ENCODE data around the gene PLOD3.

Gene PLOD3

DNA sequence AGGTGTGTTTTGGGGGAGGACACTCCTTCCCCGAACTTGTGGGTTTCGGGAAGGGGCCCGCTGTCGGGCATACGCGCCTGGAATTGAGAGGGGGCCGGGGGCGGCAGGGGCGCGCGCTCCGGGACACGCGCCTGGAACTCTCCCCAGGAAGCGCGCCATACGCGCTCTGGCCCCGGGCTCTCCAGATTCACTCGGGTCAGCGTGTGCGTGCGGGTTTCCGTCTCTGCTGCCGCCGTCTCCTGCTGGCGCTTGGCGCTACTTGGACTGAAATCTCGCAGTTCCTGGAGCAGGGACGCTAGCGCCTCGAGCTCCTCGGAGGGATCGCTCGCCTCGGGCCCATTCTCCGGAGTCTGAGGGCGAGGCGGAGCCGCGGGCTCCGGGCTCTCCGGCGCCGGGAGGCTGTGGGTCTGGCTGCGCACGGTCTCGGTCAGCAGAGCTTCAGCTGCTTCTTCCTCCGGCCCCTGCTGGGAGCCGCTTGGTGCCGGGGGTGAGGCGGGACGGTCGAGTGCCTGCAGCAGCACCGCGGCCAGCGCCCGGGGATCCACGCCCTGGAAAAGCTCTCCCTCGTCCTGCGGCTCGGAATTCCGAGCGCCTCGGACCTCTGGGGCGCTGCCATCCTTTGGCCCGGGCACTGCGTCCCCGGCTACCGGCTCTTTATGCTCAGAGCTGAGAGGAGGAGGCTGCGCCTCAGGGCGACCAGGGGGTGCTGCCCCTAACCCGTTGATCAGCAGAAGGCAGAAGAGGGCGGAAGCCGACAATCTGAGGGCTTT lies 53.1 kb downstream of the PLOD3 start:
- peak; percentile 61 for DNase-seq

DNA sequence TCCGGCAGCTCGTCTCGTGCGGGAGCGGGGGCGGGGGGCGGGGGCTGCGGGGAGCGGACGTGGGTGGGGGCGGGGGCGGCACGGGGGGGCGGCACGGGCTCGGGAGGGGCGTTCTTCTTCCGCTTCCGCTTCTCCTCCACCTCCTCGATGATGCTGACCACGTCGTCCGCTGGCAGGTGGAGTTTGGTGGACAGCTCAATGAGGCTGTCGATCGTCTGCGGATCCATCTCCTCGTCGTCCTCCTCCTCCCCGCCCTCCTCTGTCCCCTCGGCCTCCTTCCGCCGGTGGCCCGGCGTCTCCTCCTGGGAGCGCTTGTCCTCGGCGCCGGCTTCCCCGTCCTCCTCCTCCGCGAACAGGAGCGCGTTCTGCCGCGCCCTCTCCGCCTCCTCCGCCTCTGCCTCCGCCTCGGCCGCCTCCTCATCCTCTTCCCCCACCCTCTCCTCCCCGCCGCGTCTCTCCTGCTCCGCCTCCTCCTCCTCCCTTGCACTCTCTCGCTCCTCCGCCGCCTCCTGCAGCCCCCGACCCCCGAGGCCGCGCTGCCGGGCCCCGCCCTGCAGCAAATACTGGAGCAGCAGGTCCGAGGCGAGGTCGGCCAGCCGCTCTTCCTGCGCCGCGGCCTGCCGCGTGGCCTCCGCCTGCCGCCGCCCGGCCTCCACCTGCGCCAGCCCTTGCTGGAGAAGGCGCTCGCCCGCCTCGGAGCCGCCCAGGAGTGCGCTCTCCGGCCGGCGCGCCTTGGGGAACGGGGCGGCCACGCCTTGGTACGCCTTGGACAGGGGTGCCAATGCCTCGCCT lies 53.9 kb downstream of the PLOD3 start:
- peak; percentile 43 for DNase-seq

DNA sequence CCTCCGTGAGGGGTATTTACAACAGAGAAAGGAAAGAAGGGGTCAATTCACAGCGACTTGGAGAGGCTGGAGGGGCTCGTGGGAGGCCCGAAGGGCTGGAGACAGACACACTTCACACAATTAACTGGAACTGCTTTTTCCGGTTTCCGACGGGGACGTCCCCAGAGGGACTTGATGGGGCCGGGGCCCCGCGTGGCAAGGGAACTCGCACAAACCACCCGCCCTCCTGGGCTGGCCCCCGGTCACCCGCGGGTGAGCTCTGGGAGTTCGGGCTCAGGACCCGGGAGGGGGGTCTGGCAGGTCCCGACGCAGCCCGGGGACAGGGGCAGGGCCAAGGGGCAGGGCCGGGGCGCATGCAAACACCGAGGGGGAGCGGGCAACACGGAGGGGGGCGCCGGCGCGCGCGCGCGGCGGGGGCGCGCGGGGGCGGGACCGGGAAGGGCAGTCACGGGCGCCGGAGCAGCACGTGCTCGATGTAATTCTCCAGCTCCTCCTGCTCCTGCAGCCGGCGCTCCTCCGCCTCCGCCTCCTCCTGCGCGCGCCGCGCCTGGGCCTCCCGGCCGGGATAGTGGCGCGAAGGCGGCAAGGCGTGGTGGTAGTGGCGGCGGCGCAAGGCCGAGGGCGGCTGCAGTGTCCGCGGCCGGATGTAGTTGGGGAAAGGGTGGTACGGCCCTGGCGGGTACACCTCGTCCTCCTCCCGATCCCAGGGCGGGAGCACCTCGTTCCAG lies 54.7 kb downstream of the PLOD3 start:
- DNase-seq, result peak; percentile 74

GRCh38 chr7:101161692-101162471 lies 55.5 kb downstream of the PLOD3 start:
- no peak for DNase-seq

GRCh38 chr7:101160910-101161309 lies 56.5 kb downstream of the PLOD3 start:
- no peak for DNase-seq

DNA sequence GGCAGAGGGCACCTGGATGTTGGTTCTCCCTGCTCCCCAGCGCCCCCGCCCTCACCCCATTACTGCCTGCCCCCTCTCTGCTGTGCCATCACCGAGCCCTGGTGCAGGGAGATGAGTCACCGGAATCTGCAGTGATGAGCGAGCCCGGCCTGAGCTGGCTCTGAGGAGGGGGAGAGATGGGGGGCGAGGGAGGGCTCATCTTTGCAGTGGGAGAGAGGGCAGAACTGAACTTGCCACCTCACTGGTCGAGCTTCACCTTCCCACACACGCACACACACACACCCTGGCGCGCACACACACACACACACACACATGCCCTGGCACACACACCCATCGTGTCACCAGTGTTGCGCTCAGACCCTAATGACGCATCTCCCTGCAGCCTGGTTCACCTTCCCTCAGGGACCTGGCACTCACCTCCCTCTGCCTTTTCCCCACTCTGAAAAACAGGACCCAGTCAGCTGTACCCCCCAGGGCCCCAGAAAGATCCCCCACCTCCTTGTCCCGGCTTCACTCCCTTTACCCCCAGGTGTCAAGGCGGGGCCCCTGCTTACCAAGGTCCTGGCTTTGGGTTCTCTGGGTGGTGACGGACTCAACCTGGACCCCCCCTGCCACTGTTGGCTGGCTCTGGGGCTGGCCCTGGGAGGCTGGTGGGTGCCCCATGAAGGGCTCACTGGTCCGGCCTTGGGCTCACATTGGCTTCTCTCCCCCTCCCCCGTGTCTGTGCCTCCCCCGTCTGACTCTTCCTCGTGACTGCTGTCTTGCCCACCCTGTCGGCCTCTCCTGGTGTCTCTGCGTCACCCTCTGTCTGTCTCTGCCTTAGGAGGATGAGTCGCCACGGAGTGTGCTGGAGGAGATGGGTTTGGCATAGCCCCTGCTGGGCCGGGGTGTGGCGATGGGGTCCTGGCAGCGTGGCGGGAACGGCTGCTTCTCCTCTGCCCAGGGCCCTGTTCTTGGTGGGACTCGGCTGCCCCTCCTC lies 57.4 kb downstream of the PLOD3 start:
- no peak for DNase-seq

DNA sequence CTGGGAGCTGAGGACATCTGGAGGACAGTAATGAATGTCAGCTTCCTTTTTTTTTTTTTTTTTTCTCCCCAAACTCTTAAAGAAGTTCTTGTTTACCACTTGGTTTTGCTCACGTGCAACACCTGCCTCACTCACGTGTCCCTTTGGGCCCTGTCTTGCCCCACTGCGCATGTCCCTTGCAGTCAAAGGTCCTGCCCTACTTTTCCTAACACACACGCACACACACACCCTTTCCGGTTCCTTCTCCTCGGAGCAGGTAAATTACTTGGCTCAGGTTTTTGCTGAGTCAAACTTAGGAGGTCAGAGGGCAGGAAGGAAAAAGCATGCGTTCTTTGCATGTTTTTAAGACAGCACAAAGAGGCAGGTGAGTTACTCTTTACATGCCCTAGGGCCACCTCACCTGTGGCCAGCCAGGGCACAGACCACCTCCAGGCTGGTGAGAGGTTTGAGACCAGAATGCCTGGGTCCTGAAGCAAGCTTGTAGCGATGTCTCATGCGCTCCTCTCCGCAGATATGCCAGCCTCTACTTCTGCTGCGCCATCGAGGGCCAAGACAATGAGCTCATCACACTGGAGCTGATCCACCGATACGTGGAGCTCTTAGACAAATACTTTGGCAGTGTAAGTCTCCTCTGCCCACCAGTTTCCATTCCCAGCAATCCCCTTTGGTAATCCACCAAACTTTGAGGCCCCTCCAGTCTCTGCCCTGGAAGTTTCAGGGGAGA lies 60.4 kb downstream of the PLOD3 start:
- no peak for DNase-seq

GRCh38 chr7:101156277-101156676 lies 61.1 kb downstream of the PLOD3 start:
- peak; percentile 42 for DNase-seq
